Activated T-helper 2 cell treated with anti-CD3 and anti-CD28 coated beads, Interferon-gamma antibody, Interleukin-2, Interleukin-4, amounts not matched to agents 10 μg/mL and 5 μg/mL and 100 μg/mL, durations not matched to agents 14 hours and 24 hours and 36 hours (primary cell): ENCODE data around the gene LCOR. TPM values are rescaled to one million over a fixed set of nuclear protein-coding genes. Genes with fewer than 3 reads are reported as not detected.
A peak's percentile ranks its signal among the peaks of the same experiment; 100 is the strongest.

Experiments
- DNase-seq: peaks from one replicate; pipeline ENCODE4 v3.0.0; 2021; ENCODE audit warnings: low spot score
- H3K27ac Mint-ChIP-seq: one replicate; pipeline ENCODE4 v1.8.0; 2021; ENCODE audit warnings: mixed read lengths
- H3K27me3 Mint-ChIP-seq: one replicate; pipeline ENCODE4 v1.8.0; 2021; ENCODE audit warnings: low read depth, mixed read lengths
- H3K36me3 Mint-ChIP-seq: one replicate; pipeline ENCODE4 v1.8.0; 2021; ENCODE audit warnings: low read depth, mixed read lengths
- H3K4me1 Mint-ChIP-seq: one replicate; pipeline ENCODE4 v1.8.0; 2021; ENCODE audit warnings: low read depth, mixed read lengths
- H3K4me3 Mint-ChIP-seq: one replicate; pipeline ENCODE4 v1.8.0; 2021; ENCODE audit warnings: low read depth, mild to moderate bottlenecking, moderate library complexity, mixed read lengths
- H3K9me3 Mint-ChIP-seq: one replicate; pipeline ENCODE4 v1.8.0; 2021; ENCODE audit warnings: mixed read lengths
- intact Hi-C: fragments of 100-400 bp; cut with micrococcal nuclease; formaldehyde crosslinking; loops from one replicate; pipeline ENCODE4 v1.15.1; 2023
- total RNA-seq: library from RNA; stranded (reverse); gene quantifications from 2 replicates; pipeline ENCODE4 v1.2.3, GENCODE V29; 2022

The LCOR gene
- total RNA-seq, 1 donor from 2014 or later: 27.3 TPM

- intact Hi-C loops: no loop called here
- Mint-ChIP-seq H3K36me3 (peaks cover 9% of the 10 kb centered on the region), H3K9me3 (no peaks in the 10 kb centered on the region), H3K4me1 (peaks cover 22% of the 10 kb centered on the region), H3K27me3 (peaks cover 2% of the 10 kb centered on the region), H3K27ac (no peak overlapping the region), H3K4me3 (no peak overlapping the region)
- DNase-seq: no peak
These were observed 2.9 kb upstream of the LCOR start for GRCh38 chr10:96829029-96829773.

- DNase-seq: peak; percentile 71
- Mint-ChIP-seq H3K27me3 (peaks cover 2% of the 10 kb centered on the region), H3K4me3 (peak overlapping the region; percentile 55), H3K36me3 (peaks cover 18% of the 10 kb centered on the region), H3K27ac (peak overlapping the region; percentile 94), H3K9me3 (no peaks in the 10 kb centered on the region), H3K4me1 (peaks cover 30% of the 10 kb centered on the region)
- intact Hi-C loops: loop anchor here (1.0 to 10.0 kb wide), 8 partner anchors 34 to 433 kb away; no protein-coding TSS in a partner anchor
These were observed 1.4 kb upstream of the LCOR start for GRCh38 chr10:96830511-96831199.

DNA sequence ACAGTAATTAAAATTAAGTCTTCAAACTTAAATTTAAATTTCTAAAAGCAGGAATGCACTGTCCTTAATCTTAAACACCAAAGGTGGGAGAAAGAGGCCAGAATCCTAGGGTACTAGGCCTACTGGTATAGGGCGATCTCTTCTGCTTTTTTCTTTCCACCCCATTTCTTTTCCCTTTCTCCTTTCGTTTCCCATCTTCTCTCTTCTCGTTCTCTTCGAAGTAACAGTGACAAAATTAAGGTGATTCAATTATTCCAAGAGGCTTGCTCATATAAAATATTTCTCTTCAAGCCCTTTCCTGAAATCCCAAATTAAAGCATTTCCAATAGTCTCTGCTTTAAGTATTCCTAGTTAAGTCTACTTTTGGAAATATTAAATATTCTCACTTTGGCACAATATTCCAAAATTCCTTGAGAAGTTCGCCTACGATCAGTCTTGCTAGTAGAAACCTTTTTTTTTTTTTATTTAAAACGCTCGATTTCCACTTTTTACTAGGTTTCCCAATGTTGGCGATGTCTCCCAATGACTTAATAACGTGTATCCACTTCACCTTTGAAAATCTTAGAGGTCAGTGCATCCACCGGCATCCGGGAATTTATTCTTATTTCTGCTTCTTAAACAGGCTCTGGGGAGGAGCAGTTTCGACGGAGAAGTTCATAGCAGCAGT is 765 bp upstream of the LCOR start:
- Mint-ChIP-seq H3K4me1 (peaks cover 37% of the 10 kb centered on the region), H3K4me3 (peak overlapping the region; percentile 86), H3K27me3 (peaks cover 2% of the 10 kb centered on the region), H3K27ac (peak overlapping the region; percentile 94), H3K9me3 (no peaks in the 10 kb centered on the region), H3K36me3 (peaks cover 22% of the 10 kb centered on the region)
- intact Hi-C loops: loop anchor here (2.0 to 10.0 kb wide), 6 partner anchors 33 to 434 kb away; no protein-coding TSS in a partner anchor
- no peak for DNase-seq

DNA sequence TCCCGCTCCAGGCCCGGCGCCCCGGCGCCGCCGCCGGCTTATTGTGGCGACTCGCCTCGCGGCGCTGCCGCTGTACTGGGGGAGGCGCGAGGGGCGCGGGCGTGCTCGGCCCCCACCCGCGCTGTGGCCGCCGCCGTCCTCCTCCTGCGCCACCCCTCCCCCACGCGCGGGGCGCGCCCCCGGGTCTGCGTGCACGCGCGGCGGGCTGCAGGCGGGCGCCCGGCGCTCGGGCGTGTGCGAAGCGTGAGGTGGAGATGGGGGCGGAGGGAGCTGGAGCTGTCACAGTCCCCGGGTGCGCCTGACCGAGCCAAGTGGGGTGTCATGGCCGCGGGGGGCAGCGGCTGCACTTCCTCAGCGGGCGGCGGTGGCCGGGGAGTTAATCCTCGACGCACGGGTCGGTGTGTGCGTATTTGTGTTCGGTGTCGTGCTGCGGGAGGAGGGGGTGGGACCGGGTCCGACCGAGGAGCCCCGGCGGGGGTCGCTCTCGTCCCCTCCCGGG is 672 bp downstream of the LCOR start:
- peak; percentile 82 for DNase-seq
- H3K4me1 Mint-ChIP-seq: peaks cover 43% of the 10 kb centered on the region
- H3K27ac Mint-ChIP-seq: peak overlapping the region; percentile 63
- peak overlapping the region; percentile 88 for H3K4me3 Mint-ChIP-seq
- H3K9me3 Mint-ChIP-seq: no peaks in the 10 kb centered on the region
- peaks cover 32% of the 10 kb centered on the region for H3K36me3 Mint-ChIP-seq
- intact Hi-C loops: loop anchor here (1.0 to 10.0 kb wide), 5 partner anchors 62 to 435 kb away; partner anchors contain the start of gene TM9SF3
- H3K27me3 Mint-ChIP-seq: no peaks in the 10 kb centered on the region

DNA sequence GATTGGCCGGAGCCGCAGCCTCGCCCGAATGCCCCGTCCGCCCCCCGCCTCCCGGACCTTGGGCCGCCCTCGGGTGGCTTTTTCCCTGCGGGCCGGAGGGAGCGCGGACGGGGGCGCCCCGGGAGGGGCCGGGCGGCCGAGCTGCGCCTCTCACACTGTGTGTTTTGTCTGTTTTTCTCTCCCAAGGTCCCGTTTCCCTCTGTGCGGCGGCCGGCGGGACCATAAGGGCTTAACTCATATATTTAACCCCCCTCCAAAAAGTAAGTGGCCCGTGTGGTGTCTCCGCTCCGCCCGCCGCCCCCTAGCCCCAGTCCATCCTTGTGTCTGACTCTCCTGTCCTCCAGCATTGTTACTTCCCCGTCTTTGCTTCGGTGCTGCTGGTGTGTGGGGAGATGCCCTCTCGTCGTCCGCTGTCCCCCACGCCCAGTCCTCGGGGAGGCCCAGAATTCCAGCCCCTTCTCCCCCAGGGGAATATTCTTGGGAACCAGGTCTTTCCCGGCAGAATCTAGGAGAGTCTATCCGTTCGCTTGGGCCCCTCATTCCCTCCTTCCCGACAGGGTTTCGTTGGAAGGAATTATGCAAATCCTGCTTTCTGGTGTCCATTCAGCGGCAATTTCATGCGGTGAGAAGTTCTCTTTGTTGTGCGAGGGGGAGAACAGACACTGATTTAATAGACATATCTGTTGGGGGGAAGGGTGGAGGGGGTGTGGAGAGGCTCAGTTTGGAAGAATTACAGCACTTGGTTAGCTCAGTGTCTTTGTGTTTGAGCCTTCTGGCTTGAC is 1.3 kb downstream of the LCOR start:
- Mint-ChIP-seq H3K4me1 (peaks cover 44% of the 10 kb centered on the region), H3K9me3 (no peaks in the 10 kb centered on the region), H3K27me3 (no peaks in the 10 kb centered on the region), H3K4me3 (peak overlapping the region; percentile 90), H3K36me3 (peaks cover 36% of the 10 kb centered on the region), H3K27ac (peak overlapping the region; percentile 78)
- intact Hi-C loops: loop anchor here (5.0 to 10.0 kb wide), 3 partner anchors 61 to 436 kb away; no protein-coding TSS in a partner anchor
- DNase-seq: no peak

- H3K4me3 Mint-ChIP-seq: peak overlapping the region; percentile 90
- no peaks in the 10 kb centered on the region for H3K9me3 Mint-ChIP-seq
- no peak for DNase-seq
- intact Hi-C loops: loop anchor here (5.0 to 10.0 kb wide), 3 partner anchors 61 to 437 kb away; no protein-coding TSS in a partner anchor
- H3K27ac Mint-ChIP-seq: peak overlapping the region; percentile 78
- peaks cover 38% of the 10 kb centered on the region for H3K36me3 Mint-ChIP-seq
- no peaks in the 10 kb centered on the region for H3K27me3 Mint-ChIP-seq
- H3K4me1 Mint-ChIP-seq: peaks cover 44% of the 10 kb centered on the region
These were observed 2.0 kb downstream of the LCOR start for GRCh38 chr10:96834120-96834519.

GRCh38 chr10:96835899-96836298 is 3.8 kb downstream of the LCOR start:
- no peaks in the 10 kb centered on the region for H3K9me3 Mint-ChIP-seq
- intact Hi-C loops: loop anchor here (10.0 kb wide), 1 partner anchor 59 kb away; no protein-coding TSS in a partner anchor
- H3K36me3 Mint-ChIP-seq: peaks cover 42% of the 10 kb centered on the region
- peaks cover 43% of the 10 kb centered on the region for H3K4me1 Mint-ChIP-seq
- no peak for DNase-seq
- no peaks in the 10 kb centered on the region for H3K27me3 Mint-ChIP-seq
- no peak overlapping the region for H3K4me3 Mint-ChIP-seq
- H3K27ac Mint-ChIP-seq: no peak overlapping the region

DNA sequence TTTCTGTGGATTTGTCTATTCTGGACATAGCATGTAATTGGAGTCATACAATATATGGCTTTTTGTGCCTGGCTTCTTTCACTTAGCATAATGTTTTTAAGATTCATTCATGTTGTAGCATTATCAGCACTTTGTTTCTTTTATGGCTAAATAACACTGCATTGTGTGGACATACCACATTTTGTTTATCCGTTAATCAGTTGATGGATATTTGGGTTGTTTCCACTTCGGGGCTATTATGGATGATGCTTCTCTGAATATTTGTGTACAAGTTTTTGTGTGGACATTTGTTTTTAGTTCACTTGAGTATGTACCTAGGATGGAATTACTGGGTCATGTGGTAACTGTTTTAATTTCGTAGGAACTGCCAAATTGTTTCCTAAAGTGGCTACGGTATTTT is 6.4 kb downstream of the LCOR start:
- peaks cover 38% of the 10 kb centered on the region for H3K4me1 Mint-ChIP-seq
- no peaks in the 10 kb centered on the region for H3K27me3 Mint-ChIP-seq
- H3K36me3 Mint-ChIP-seq: peaks cover 39% of the 10 kb centered on the region
- no peaks in the 10 kb centered on the region for H3K9me3 Mint-ChIP-seq
- no peak for DNase-seq
- no peak overlapping the region for H3K27ac Mint-ChIP-seq
- intact Hi-C loops: loop anchor here (10.0 kb wide), 1 partner anchor 56 kb away; no protein-coding TSS in a partner anchor
- no peak overlapping the region for H3K4me3 Mint-ChIP-seq

- Mint-ChIP-seq H3K36me3 (peaks cover 21% of the 10 kb centered on the region), H3K27me3 (no peaks in the 10 kb centered on the region), H3K4me3 (no peak overlapping the region), H3K9me3 (no peaks in the 10 kb centered on the region), H3K4me1 (peaks cover 33% of the 10 kb centered on the region), H3K27ac (no peak overlapping the region)
- intact Hi-C loops: no loop called here
- DNase-seq: no peak
These were observed 8.9 kb downstream of the LCOR start for GRCh38 chr10:96840841-96841518.

DNA sequence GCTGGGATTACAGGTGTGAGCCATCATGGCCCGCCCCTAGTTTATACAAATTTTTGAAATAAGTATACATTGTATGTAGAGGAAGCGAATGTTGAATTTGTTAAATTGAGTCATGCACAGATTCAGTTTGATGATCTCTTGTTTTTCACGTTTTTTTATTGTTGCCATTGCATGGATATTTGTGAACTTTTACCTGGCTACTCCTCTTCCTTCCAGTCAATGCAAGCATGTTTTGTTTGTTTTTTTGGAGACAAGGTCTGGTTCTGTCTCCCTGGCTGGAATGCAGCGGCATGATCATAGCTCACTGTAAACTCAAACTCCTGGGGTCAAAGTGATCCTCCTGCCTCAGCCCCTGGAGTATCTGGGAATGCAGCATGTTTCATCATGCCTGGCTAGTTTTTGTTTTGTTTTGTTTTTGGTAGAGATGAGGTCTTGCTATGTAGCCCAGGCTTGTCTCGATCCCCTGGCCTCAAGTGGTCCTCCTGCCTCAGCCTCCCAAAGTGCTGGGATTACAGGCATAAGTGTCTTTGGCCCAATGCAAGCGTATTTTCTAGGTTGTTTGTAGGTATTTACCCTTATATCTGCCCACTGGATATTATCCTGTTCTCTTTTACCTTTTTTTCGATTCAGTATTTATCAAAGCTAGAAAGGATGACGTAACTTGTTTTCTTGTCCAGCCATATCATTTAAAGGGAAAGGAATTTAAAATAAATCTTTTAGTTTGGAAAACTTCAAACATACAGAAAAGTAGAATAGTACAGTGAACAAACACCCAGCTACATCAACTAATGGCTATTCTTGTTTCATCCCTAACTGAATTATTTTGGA is 11.0 kb downstream of the LCOR start:
- no peaks in the 10 kb centered on the region for H3K27me3 Mint-ChIP-seq
- no peak overlapping the region for H3K27ac Mint-ChIP-seq
- intact Hi-C loops: no loop called here
- peaks cover 22% of the 10 kb centered on the region for H3K4me1 Mint-ChIP-seq
- no peak overlapping the region for H3K4me3 Mint-ChIP-seq
- no peak for DNase-seq
- H3K9me3 Mint-ChIP-seq: no peaks in the 10 kb centered on the region
- H3K36me3 Mint-ChIP-seq: peaks cover 11% of the 10 kb centered on the region

DNA sequence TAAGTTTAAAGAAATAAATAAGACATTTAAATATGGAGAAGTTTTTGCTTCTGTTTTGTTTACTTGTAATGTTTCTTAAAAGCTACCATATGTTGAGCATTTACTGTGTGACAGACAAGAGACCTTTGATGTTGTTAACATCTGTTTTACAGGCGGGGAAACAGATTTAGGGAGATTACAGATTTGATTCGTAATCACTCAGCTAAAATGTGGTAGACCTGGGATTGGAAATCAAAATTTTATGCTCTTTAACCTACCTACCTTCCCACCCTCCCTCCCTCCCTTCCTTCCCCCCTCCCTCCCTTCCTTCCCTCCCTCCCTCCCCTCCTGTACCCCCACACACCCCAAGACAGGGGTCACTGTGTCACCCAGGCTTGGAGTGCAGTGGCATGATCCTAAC is 11.7 kb downstream of the LCOR start:
- H3K27me3 Mint-ChIP-seq: no peaks in the 10 kb centered on the region
- H3K4me1 Mint-ChIP-seq: peaks cover 22% of the 10 kb centered on the region
- H3K9me3 Mint-ChIP-seq: no peaks in the 10 kb centered on the region
- H3K36me3 Mint-ChIP-seq: peaks cover 7% of the 10 kb centered on the region
- no peak overlapping the region for H3K4me3 Mint-ChIP-seq
- intact Hi-C loops: no loop called here
- H3K27ac Mint-ChIP-seq: no peak overlapping the region
- no peak for DNase-seq
